ENCODE data around the gene IL1B. TPM values are rescaled to one million over a fixed set of nuclear protein-coding genes. Genes with fewer than 3 reads are reported as not detected.

Gene IL1B
- total and polyA plus RNA-seq, 7 experiments from 2014 or later: 0.17 to 615 (median 1.1) TPM; not detected in 2

DNA sequence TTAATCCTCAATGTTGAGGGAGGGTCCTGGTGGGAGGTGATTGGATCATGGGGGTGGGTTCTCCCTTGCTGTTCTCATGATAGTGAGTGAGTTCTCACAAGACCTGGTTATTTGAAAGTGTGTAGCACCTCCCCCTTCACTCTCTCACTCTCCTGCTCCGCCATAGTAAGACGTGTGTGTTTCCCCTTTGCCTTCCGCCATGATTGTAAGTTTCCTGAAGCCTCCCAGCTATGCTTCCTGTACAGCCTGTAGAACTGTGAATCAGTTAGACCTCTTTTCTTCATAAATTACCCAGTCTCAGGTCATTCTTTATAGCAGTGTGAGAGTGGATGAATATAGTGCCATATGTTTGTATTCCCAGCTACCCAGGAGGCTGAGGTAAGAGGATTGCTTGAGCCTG lies 9.6 kb downstream of the IL1B start:
- Histone ChIP-seq H3K27me3 (ENCODE audit: control insufficient read depth in 2 of 2, insufficient read depth in 2 of 2, low read length in 2 of 2) (no peaks in the 10 kb centered on the region), H3K4me1 (ENCODE audit: control insufficient read depth in 2 of 2, insufficient read depth in 2 of 2, low read length in 2 of 2) (no peaks in the 10 kb centered on the region), H3K36me3 (ENCODE audit: control insufficient read depth in 2 of 3, insufficient read depth in 3 of 3, low read length in 3 of 3) (no peaks in the 10 kb centered on the region), H3K27ac (ENCODE audit: low read depth, low read length) (no peak overlapping the region), H3K9me3 (ENCODE audit: control insufficient read depth in 2 of 3, low read length in 3 of 3) (no peaks in the 10 kb centered on the region), H3K4me3 (ENCODE audit: low read length) (no peak overlapping the region)
- POLR2A ChIA-PET: no interaction called here
- H3K27me3 Mint-ChIP-seq: peaks cover 0 to 17% (median 5%) of the 10 kb centered on the region in 5 donors
- DNase-seq (no peak), ATAC-seq (no peak)
- peaks cover 0 to 10% (median 0%) of the 10 kb centered on the region in 5 donors for H3K36me3 Mint-ChIP-seq
- intact Hi-C loops (cut with micrococcal nuclease): loop anchor here in 1 of 2 donors (10.0 kb wide), 1 partner anchor 58 kb away; no protein-coding TSS in a partner anchor
- CTCF ChIA-PET: no interaction called here
- no peak overlapping the region for H3K4me3 Mint-ChIP-seq
- H3K27ac Mint-ChIP-seq: no peak overlapping the region
- H3K9me3 Mint-ChIP-seq: peaks cover 0 to 4% (median 0%) of the 10 kb centered on the region in 11 donors
- H3K4me1 Mint-ChIP-seq: peaks cover 7 to 12% (median 9%) of the 10 kb centered on the region in 7 donors

GRCh38 chr2:112825706-112826105 lies 10.9 kb downstream of the IL1B start:
- no peak overlapping the region for H3K27ac ChIP-seq (ENCODE audit: low read depth, low read length)
- DNase-seq: no peak
- Mint-ChIP-seq H3K4me1 (peaks cover 5 to 18% (median 13%) of the 10 kb centered on the region in 7 donors), H3K4me3 (no peak overlapping the region), H3K36me3 (peaks cover 0 to 6% (median 0%) of the 10 kb centered on the region in 5 donors), H3K9me3 (peaks cover 0 to 4% (median 0%) of the 10 kb centered on the region in 11 donors), H3K27me3 (peaks cover 0 to 12% (median 0%) of the 10 kb centered on the region in 5 donors), H3K27ac (no peak overlapping the region)
- H3K27me3 ChIP-seq (ENCODE audit: control insufficient read depth in 2 of 2, insufficient read depth in 2 of 2, low read length in 2 of 2): no peaks in the 10 kb centered on the region
- CTCF ChIA-PET: interaction anchor here (0.6 kb wide), 1 partner anchor 77 kb away, joined by 3 read pairs; no protein-coding TSS in a partner anchor
- H3K4me1 ChIP-seq (ENCODE audit: control insufficient read depth in 2 of 2, insufficient read depth in 2 of 2, low read length in 2 of 2): no peaks in the 10 kb centered on the region
- H3K36me3 ChIP-seq (ENCODE audit: control insufficient read depth in 2 of 3, insufficient read depth in 3 of 3, low read length in 3 of 3): no peaks in the 10 kb centered on the region
- no peak for ATAC-seq
- POLR2A ChIA-PET: no interaction called here
- H3K4me3 ChIP-seq (ENCODE audit: low read length): no peak overlapping the region
- H3K9me3 ChIP-seq (ENCODE audit: control insufficient read depth in 2 of 3, low read length in 3 of 3): no peaks in the 10 kb centered on the region
- intact Hi-C loops (cut with micrococcal nuclease): loop anchor here in 1 of 2 donors (10.0 kb wide), 1 partner anchor 59 kb away; no protein-coding TSS in a partner anchor

DNA sequence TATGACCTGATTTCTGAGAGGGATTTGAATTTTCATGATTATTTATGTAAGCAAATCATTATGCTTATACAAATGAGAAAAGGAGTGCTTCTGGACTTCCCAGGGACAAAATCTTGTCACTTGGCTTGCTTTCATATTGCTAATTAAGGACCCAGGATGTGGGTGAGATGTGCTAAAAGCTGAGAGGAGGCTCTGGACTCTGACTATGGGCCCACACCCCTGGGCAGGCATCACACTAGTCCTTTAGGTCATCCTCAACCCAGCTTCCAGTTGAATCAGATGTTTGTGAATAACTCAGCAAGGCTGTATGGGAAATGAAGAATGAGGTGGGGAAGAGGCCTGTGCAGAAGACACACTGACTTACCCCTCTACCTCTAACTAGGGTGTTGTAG lies 11.9 kb downstream of the IL1B start:
- Mint-ChIP-seq H3K9me3 (peaks cover 0 to 4% (median 0%) of the 10 kb centered on the region in 11 donors), H3K36me3 (peaks cover 0 to 6% (median 0%) of the 10 kb centered on the region in 5 donors), H3K4me1 (peaks cover 5 to 26% (median 13%) of the 10 kb centered on the region in 7 donors), H3K27me3 (peaks cover 0 to 5% (median 0%) of the 10 kb centered on the region in 5 donors), H3K4me3 (no peak overlapping the region), H3K27ac (no peak overlapping the region)
- intact Hi-C loops (cut with micrococcal nuclease): loop anchor here in 1 of 2 donors (10.0 kb wide), 1 partner anchor 60 kb away; no protein-coding TSS in a partner anchor
- DNase-seq (no peak), ATAC-seq (no peak)
- Histone ChIP-seq H3K27me3 (ENCODE audit: control insufficient read depth in 2 of 2, insufficient read depth in 2 of 2, low read length in 2 of 2) (no peaks in the 10 kb centered on the region), H3K4me3 (ENCODE audit: low read length) (no peak overlapping the region), H3K27ac (ENCODE audit: low read depth, low read length) (no peak overlapping the region), H3K4me1 (ENCODE audit: control insufficient read depth in 2 of 2, insufficient read depth in 2 of 2, low read length in 2 of 2) (no peaks in the 10 kb centered on the region), H3K36me3 (ENCODE audit: control insufficient read depth in 2 of 3, insufficient read depth in 3 of 3, low read length in 3 of 3) (no peaks in the 10 kb centered on the region), H3K9me3 (ENCODE audit: control insufficient read depth in 2 of 3, low read length in 3 of 3) (no peaks in the 10 kb centered on the region)
- ChIA-PET CTCF (no interaction called here), POLR2A (no interaction called here)

GRCh38 chr2:112821682-112822081 lies 14.9 kb downstream of the IL1B start:
- no peaks in the 10 kb centered on the region for H3K27me3 ChIP-seq (ENCODE audit: control insufficient read depth in 2 of 2, insufficient read depth in 2 of 2, low read length in 2 of 2)
- no peak overlapping the region for H3K27ac ChIP-seq (ENCODE audit: low read depth, low read length)
- peaks cover 0 to 1% (median 0%) of the 10 kb centered on the region in 11 donors for H3K9me3 Mint-ChIP-seq
- DNase-seq (peak in 1 of 9 donors; percentile 33), ATAC-seq (peak; percentile 26)
- POLR2A ChIA-PET: no interaction called here
- H3K36me3 Mint-ChIP-seq: peaks cover 0 to 3% (median 0%) of the 10 kb centered on the region in 5 donors
- no peaks in the 10 kb centered on the region for H3K36me3 ChIP-seq (ENCODE audit: control insufficient read depth in 2 of 3, insufficient read depth in 3 of 3, low read length in 3 of 3)
- intact Hi-C loops (cut with micrococcal nuclease): loop anchor here in 1 of 2 donors (10.0 kb wide), 1 partner anchor 63 kb away; no protein-coding TSS in a partner anchor
- H3K4me3 Mint-ChIP-seq: peak overlapping the region in 1 of 10 donors; percentile 54
- no peaks in the 10 kb centered on the region for H3K9me3 ChIP-seq (ENCODE audit: control insufficient read depth in 2 of 3, low read length in 3 of 3)
- H3K4me1 Mint-ChIP-seq: peaks cover 5 to 26% (median 13%) of the 10 kb centered on the region in 7 donors
- H3K27ac Mint-ChIP-seq: peak overlapping the region in 1 of 9 donors; percentile 82
- CTCF ChIA-PET: no interaction called here
- no peak overlapping the region for H3K4me3 ChIP-seq (ENCODE audit: low read length)
- no peaks in the 10 kb centered on the region for H3K27me3 Mint-ChIP-seq
- H3K4me1 ChIP-seq (ENCODE audit: control insufficient read depth in 2 of 2, insufficient read depth in 2 of 2, low read length in 2 of 2): no peaks in the 10 kb centered on the region

DNA sequence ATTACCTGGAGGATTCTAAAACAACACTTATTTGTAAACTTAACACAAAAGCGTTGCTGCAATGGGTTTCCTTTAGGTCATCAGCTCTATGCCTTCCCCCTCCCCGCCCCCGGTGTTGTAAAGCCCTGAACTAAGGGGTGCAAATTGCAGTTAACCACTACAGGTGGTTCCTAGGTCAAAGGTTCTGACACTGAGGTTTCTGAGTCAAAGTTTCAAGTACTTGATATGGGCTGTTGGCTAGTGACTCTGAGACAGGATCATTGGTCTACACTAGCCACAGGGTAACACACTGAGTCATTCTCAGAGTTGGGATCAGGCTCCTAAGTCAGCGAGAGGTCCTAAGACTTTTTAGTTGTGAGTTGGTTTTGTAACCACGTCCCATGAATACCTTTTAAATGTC lies 15.4 kb downstream of the IL1B start:
- POLR2A ChIA-PET: no interaction called here
- intact Hi-C loops (cut with micrococcal nuclease): loop anchor here in 1 of 2 donors (10.0 kb wide), 1 partner anchor 64 kb away; no protein-coding TSS in a partner anchor
- Mint-ChIP-seq H3K9me3 (peaks cover 0 to 1% (median 0%) of the 10 kb centered on the region in 11 donors), H3K36me3 (peaks cover 0 to 3% (median 0%) of the 10 kb centered on the region in 5 donors), H3K27ac (peak overlapping the region in 1 of 9 donors; percentile 82), H3K4me3 (peak overlapping the region in 1 of 10 donors; percentile 66), H3K4me1 (peaks cover 5 to 26% (median 13%) of the 10 kb centered on the region in 7 donors), H3K27me3 (no peaks in the 10 kb centered on the region)
- no peak overlapping the region for H3K27ac ChIP-seq (ENCODE audit: low read depth, low read length)
- CTCF ChIA-PET: no interaction called here
- no peaks in the 10 kb centered on the region for H3K36me3 ChIP-seq (ENCODE audit: control insufficient read depth in 2 of 3, insufficient read depth in 3 of 3, low read length in 3 of 3)
- ATAC-seq: no peak
- H3K9me3 ChIP-seq (ENCODE audit: control insufficient read depth in 2 of 3, low read length in 3 of 3): no peaks in the 10 kb centered on the region
- H3K27me3 ChIP-seq (ENCODE audit: control insufficient read depth in 2 of 2, insufficient read depth in 2 of 2, low read length in 2 of 2): no peaks in the 10 kb centered on the region
- no peak overlapping the region for H3K4me3 ChIP-seq (ENCODE audit: low read length)
- peak in 1 of 9 donors; percentile 60 for DNase-seq
- H3K4me1 ChIP-seq (ENCODE audit: control insufficient read depth in 2 of 2, insufficient read depth in 2 of 2, low read length in 2 of 2): no peaks in the 10 kb centered on the region

- Mint-ChIP-seq H3K9me3 (peaks cover 0 to 1% (median 0%) of the 10 kb centered on the region in 11 donors), H3K4me1 (peaks cover 5 to 26% (median 13%) of the 10 kb centered on the region in 7 donors), H3K36me3 (peaks cover 0 to 3% (median 0%) of the 10 kb centered on the region in 5 donors), H3K27me3 (no peaks in the 10 kb centered on the region), H3K4me3 (no peak overlapping the region), H3K27ac (peak overlapping the region in 1 of 9 donors; percentile 14)
- no peak for ATAC-seq
- no peak for DNase-seq
- intact Hi-C loops (cut with micrococcal nuclease): loop anchor here in 1 of 2 donors (10.0 kb wide), 1 partner anchor 64 kb away; no protein-coding TSS in a partner anchor
- no peak overlapping the region for H3K27ac ChIP-seq (ENCODE audit: low read depth, low read length)
- H3K36me3 ChIP-seq (ENCODE audit: control insufficient read depth in 2 of 3, insufficient read depth in 3 of 3, low read length in 3 of 3): no peaks in the 10 kb centered on the region
- no peak overlapping the region for H3K4me3 ChIP-seq (ENCODE audit: low read length)
- H3K9me3 ChIP-seq (ENCODE audit: control insufficient read depth in 2 of 3, low read length in 3 of 3): no peaks in the 10 kb centered on the region
- no peaks in the 10 kb centered on the region for H3K27me3 ChIP-seq (ENCODE audit: control insufficient read depth in 2 of 2, insufficient read depth in 2 of 2, low read length in 2 of 2)
- H3K4me1 ChIP-seq (ENCODE audit: control insufficient read depth in 2 of 2, insufficient read depth in 2 of 2, low read length in 2 of 2): no peaks in the 10 kb centered on the region
- ChIA-PET POLR2A (no interaction called here), CTCF (no interaction called here)
Measured at GRCh38 chr2:112820343-112820742, 16.2 kb downstream of the IL1B start.

DNA sequence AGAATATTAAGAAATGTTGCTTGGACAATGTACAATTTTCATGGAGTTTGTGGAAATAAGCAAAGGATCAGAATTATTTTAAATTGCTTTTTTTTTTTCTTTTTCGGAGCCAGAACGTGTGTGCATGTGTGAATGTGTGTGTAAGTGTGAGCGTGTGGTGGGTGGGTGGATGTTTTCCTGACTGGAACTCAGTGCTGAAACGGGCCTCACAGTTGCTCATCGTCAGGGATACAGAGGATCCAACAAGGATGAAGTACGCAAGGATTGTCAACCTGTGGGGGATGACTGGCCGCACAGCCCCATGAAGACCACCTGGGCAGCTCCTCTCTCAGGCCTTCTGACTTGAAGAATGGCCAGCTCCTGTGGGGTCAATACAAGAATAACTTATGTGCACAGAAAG lies 17.5 kb downstream of the IL1B start:
- CTCF ChIA-PET: no interaction called here

More for the DNA sequence above, 17.5 kb downstream of the IL1B start:
- Histone ChIP-seq H3K9me3 (ENCODE audit: control insufficient read depth in 2 of 3, low read length in 3 of 3) (no peaks in the 10 kb centered on the region), H3K4me1 (ENCODE audit: control insufficient read depth in 2 of 2, insufficient read depth in 2 of 2, low read length in 2 of 2) (no peaks in the 10 kb centered on the region), H3K36me3 (ENCODE audit: control insufficient read depth in 2 of 3, insufficient read depth in 3 of 3, low read length in 3 of 3) (no peaks in the 10 kb centered on the region), H3K27me3 (ENCODE audit: control insufficient read depth in 2 of 2, insufficient read depth in 2 of 2, low read length in 2 of 2) (no peaks in the 10 kb centered on the region), H3K27ac (ENCODE audit: low read depth, low read length) (no peak overlapping the region), H3K4me3 (ENCODE audit: low read length) (no peak overlapping the region)
- Mint-ChIP-seq H3K4me1 (peaks cover 8 to 26% (median 13%) of the 10 kb centered on the region in 7 donors), H3K27me3 (no peaks in the 10 kb centered on the region), H3K36me3 (peaks cover 0 to 3% (median 0%) of the 10 kb centered on the region in 5 donors), H3K27ac (no peak overlapping the region), H3K4me3 (no peak overlapping the region), H3K9me3 (peaks cover 0 to 1% (median 0%) of the 10 kb centered on the region in 11 donors)
- intact Hi-C loops (cut with micrococcal nuclease): no loop called here
- POLR2A ChIA-PET: interaction anchor here (0.6 kb wide), 1 partner anchor 1599 kb away, joined by 3 read pairs; no protein-coding TSS in a partner anchor
- DNase-seq: no peak
- no peak for ATAC-seq
